Activated CD4-positive, alpha-beta T cell treated with anti-CD3 and anti-CD28 coated beads for 36 hours (primary cell): ENCODE results near the gene PRIM2. TPM values are rescaled to one million over a fixed set of nuclear protein-coding genes. Genes with fewer than 3 reads are reported as not detected.
"Not testable (repeated sequence)": the region's sequence is repeated elsewhere in the genome, so short reads cannot be mapped to it uniquely, and the experiment has no call there.

Source experiments
- ATAC-seq: fragments of 200-7000 bp; cut with Tn5 transposase; one replicate; pipeline ENCODE4 v1.10.0; 2021; ENCODE audit warnings: mild to moderate bottlenecking, moderate library complexity
- CTCF ChIA-PET: fragments of 350-600 bp; sonication (Branson Sonifier 250); formaldehyde crosslinking; loops from one replicate; lab custom pipeline; 2021; ENCODE audit warnings: antibody characterized with exemption; lab: Charles Lee
- POLR2A ChIA-PET: fragments of 350-600 bp; sonication (Branson Sonifier 250); formaldehyde crosslinking; loops from one replicate; lab custom pipeline; 2021; ENCODE audit warnings: antibody characterized with exemption, inconsistent platforms; lab: Charles Lee
- DNase-seq: peaks from one replicate; pipeline ENCODE4 v3.0.0-alpha.2; 2020
- H3K27ac Mint-ChIP-seq: one replicate; pipeline ENCODE4 v1.8.0; 2021; ENCODE audit warnings: mixed read lengths
- H3K27me3 Mint-ChIP-seq: one replicate; pipeline ENCODE4 v1.8.0; 2021; ENCODE audit warnings: mixed read lengths
- H3K36me3 Mint-ChIP-seq: one replicate; pipeline ENCODE4 v1.8.0; 2021; ENCODE audit warnings: low read depth, mixed read lengths
- H3K4me1 Mint-ChIP-seq: one replicate; pipeline ENCODE4 v1.8.0; 2021; ENCODE audit warnings: mixed read lengths
- H3K4me3 Mint-ChIP-seq: one replicate; pipeline ENCODE4 v1.8.0; 2021; ENCODE audit warnings: mild to moderate bottlenecking, moderate library complexity, mixed read lengths
- H3K9me3 Mint-ChIP-seq: one replicate; pipeline ENCODE4 v1.8.0; 2021; ENCODE audit warnings: low read depth, mixed read lengths
- intact Hi-C, 2 experiments: fragments of 100-400 bp; cut with DNase I in 1 of 2; cut with micrococcal nuclease in 1 of 2; formaldehyde crosslinking; loops; one replicate each; pipeline versions ENCODE4 v1.14.2 to v1.15.1; 2022 to 2024; cut with DNase I, micrococcal nuclease
- total RNA-seq, 2 experiments: library from RNA; stranded (reverse); gene quantifications; one replicate each; pipeline ENCODE4 v1.2.3, GENCODE V29; 2021

Gene PRIM2
- total RNA-seq, 2 experiments from 2014 or later, result 36.4 to 42.3 TPM

DNA sequence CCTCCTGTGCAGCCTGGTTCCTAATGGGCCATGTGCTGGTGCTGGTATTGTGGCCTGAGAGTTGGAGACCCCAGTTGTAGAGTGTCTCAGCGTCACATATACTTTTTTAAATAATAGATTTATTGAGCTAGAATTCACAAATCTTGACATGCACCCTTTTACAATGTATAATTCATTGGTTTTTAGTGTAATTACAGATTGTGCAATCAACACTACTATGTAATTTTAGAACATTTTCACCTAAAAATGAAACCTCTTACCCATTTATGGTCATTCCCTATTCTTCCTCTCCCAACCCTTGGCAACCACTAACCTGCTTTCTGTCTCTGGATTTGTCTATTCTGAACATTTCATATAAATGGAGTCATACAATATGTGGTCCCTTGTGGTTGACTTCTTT lies 10.6 kb downstream of the PRIM2 start:
- peaks cover 5% of the 10 kb centered on the region for H3K4me1 Mint-ChIP-seq
- H3K4me3 Mint-ChIP-seq, result no peak overlapping the region
- DNase-seq (no peak), ATAC-seq (no peak)
- H3K9me3 Mint-ChIP-seq, result peaks cover 19% of the 10 kb centered on the region
- H3K36me3 Mint-ChIP-seq, result peaks cover 69% of the 10 kb centered on the region
- H3K27me3 Mint-ChIP-seq, result no peaks in the 10 kb centered on the region
- ChIA-PET POLR2A (no interaction called here), CTCF (no interaction called here)
- intact Hi-C loops, result no loop called here
- H3K27ac Mint-ChIP-seq, result no peak overlapping the region

DNA sequence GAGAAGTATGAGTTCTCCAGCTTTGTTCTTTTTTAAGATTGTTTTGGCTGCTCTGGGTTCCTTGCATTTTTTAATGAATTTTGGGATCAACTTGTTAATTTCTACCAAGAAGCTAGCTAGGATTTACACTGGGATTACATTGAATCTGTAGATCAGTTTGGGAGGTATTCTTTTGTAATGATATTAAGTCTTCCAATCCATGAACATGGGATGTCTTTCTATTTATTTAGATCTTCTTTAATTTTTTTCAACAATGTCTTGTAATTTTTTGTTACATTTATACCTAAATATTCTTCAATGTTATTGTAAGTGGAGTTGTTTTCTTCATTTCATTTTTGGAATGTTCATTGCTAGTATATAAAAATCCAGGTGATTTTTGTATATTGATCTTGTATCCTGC lies 12.5 kb downstream of the PRIM2 start:
- peaks cover 5% of the 10 kb centered on the region for H3K4me1 Mint-ChIP-seq
- H3K27me3 Mint-ChIP-seq, result no peaks in the 10 kb centered on the region
- peaks cover 20% of the 10 kb centered on the region for H3K9me3 Mint-ChIP-seq
- no peak overlapping the region for H3K4me3 Mint-ChIP-seq
- no peak for DNase-seq
- H3K27ac Mint-ChIP-seq, result no peak overlapping the region
- intact Hi-C loops, result no loop called here
- ChIA-PET POLR2A (no interaction called here), CTCF (no interaction called here)
- no peak for ATAC-seq
- H3K36me3 Mint-ChIP-seq, result peaks cover 75% of the 10 kb centered on the region

DNA sequence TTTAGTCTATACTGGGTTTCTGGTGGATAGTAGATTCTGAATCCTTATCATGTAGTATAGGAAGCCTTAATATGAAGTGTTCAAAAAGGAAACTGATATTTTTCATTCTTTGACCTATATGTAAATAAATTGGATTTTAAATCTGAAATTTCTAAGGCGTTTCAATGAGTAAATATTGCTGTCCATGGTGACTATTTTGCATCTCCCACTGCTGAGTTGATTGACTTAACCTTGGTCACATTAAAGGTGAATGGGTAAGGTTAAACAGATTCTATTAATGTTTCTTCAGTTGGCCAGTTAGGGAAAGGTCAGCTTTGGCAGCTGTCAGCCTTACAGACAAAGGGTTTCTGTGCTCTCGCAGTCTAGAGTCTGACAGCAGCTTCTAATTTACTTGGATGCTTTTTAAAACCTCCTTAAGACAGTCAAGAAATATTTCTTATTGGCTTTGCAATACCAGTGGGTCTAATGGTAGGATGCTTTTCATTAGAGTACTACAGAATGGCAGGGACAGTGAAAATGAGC lies 24.8 kb downstream of the PRIM2 start:
- H3K27ac Mint-ChIP-seq, result no peak overlapping the region
- CTCF ChIA-PET, result no interaction called here
- DNase-seq, result no peak
- H3K36me3 Mint-ChIP-seq, result no peaks in the 10 kb centered on the region
- peaks cover 2% of the 10 kb centered on the region for H3K9me3 Mint-ChIP-seq
- H3K27me3 Mint-ChIP-seq, result no peaks in the 10 kb centered on the region
- H3K4me1 Mint-ChIP-seq, result no peaks in the 10 kb centered on the region
- no peak overlapping the region for H3K4me3 Mint-ChIP-seq
- no peak for ATAC-seq
- intact Hi-C loops, result no loop called here
- POLR2A ChIA-PET, result no interaction called here

DNA sequence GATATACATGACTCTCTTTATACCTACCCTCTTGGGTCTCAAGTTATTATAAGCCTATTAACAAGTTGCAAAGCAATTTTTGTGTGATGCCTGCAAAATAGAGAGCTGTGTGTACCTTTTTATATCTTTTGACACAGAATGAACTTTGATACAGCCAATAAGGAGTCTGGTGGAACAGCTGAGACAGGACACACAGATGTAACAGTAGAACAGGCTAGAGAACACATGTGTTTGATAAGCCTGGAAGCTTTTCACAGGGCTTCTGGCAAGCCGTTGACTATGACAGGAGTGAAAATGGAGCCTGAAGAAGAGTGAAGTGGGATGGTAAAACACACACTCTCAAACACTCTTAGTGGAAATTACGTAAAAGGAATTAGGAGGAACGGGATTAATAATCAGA lies 25.9 kb downstream of the PRIM2 start:
- H3K36me3 Mint-ChIP-seq, H3K4me3 Mint-ChIP-seq, H3K4me1 Mint-ChIP-seq, H3K9me3 Mint-ChIP-seq, POLR2A ChIA-PET, H3K27me3 Mint-ChIP-seq, CTCF ChIA-PET, DNase-seq, ATAC-seq, intact Hi-C loops, H3K27ac Mint-ChIP-seq: not testable (repeated sequence)

DNA sequence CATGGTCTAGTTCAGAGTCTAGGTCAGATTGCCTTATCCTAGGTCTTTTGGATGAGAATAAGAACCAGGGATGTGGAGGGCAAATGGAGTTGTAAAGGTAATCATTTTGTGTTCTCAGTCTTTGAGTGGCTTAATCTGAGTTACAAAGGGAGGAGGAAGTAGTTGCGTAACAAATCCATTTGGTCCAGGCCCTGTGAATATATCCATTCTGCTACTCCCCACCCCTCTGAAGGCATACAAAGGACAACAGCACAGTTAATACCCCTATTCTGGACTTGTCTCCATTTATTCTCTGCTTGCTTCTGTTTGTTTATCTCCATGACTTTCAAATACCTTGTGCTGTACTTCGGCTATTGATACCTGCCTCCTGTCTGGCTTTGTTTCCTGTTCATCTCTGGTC lies 29.3 kb downstream of the PRIM2 start:
- H3K4me3 Mint-ChIP-seq, H3K27ac Mint-ChIP-seq, H3K9me3 Mint-ChIP-seq, DNase-seq, H3K27me3 Mint-ChIP-seq, CTCF ChIA-PET, H3K36me3 Mint-ChIP-seq, POLR2A ChIA-PET, ATAC-seq, intact Hi-C loops: not testable (repeated sequence)
- H3K4me1 Mint-ChIP-seq, result peaks cover 15% of the 10 kb centered on the region

DNA sequence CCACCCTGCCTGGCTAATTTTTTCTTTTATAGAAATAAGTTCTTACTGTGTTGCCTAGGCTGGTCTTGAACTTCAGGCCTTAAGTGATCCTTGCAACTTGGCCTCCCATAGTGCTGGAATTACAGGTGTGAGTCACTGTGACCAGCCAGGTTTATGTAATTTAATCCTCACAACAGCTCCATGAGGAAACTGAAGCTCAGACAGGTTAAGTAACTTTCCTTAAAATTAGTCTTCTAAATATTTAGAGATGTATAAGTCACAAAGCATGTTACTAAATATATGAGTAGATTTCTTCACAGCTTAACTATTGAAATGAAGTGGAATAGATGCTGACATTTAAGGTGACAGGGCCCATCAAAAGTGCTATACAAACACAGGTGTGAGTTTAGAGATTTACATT lies 30.2 kb downstream of the PRIM2 start:
- H3K9me3 Mint-ChIP-seq, DNase-seq, H3K36me3 Mint-ChIP-seq, H3K27ac Mint-ChIP-seq, ATAC-seq, CTCF ChIA-PET, intact Hi-C loops, POLR2A ChIA-PET, H3K4me3 Mint-ChIP-seq, H3K27me3 Mint-ChIP-seq: not testable (repeated sequence)
- peaks cover 15% of the 10 kb centered on the region for H3K4me1 Mint-ChIP-seq

DNA sequence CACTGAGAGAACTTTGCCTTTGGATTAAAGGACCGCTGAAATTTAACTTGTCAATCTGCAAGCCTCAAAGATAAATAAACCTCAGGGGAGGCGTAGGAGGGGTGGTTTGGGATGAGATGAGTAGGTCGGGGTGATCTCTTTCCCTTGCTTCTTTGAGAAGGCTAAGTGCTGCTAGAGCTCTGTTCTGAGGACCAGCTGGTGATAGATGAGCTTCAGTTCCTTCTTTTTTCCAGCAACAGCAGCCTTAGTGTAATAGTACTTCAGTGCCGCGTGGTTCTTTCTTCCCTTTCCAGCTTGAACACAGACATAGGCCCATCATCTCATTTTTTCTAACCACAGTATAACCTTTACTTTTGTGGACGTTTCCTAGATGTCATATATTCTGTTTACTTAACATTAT lies 33.0 kb downstream of the PRIM2 start:
- DNase-seq, H3K36me3 Mint-ChIP-seq, intact Hi-C loops, H3K27ac Mint-ChIP-seq, H3K27me3 Mint-ChIP-seq, H3K4me3 Mint-ChIP-seq, POLR2A ChIA-PET, CTCF ChIA-PET, H3K9me3 Mint-ChIP-seq, ATAC-seq: not testable (repeated sequence)
- H3K4me1 Mint-ChIP-seq, result peaks cover 15% of the 10 kb centered on the region

DNA sequence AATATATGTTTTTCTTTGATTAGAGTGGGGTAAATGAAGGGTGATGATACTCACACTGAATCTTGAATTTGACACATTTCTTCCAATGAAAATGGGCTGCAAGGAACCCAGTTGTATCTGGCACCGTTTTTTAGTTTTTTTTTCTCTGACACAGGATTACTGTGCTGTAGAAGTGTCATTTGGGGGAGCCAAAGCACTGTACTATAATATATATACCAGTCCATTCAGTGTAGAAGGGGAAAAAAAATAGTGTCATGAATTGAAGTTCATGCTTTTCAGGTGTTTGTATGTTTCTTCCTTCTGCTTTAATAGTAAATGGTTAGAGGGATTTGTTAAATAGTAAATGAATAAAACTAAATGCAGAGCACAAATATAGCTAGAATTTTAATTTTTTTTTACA lies 35.2 kb downstream of the PRIM2 start:
- H3K9me3 Mint-ChIP-seq, POLR2A ChIA-PET, H3K27ac Mint-ChIP-seq, H3K27me3 Mint-ChIP-seq, ATAC-seq, CTCF ChIA-PET, H3K36me3 Mint-ChIP-seq, DNase-seq, intact Hi-C loops, H3K4me3 Mint-ChIP-seq: not testable (repeated sequence)
- H3K4me1 Mint-ChIP-seq, result peaks cover 19% of the 10 kb centered on the region

DNA sequence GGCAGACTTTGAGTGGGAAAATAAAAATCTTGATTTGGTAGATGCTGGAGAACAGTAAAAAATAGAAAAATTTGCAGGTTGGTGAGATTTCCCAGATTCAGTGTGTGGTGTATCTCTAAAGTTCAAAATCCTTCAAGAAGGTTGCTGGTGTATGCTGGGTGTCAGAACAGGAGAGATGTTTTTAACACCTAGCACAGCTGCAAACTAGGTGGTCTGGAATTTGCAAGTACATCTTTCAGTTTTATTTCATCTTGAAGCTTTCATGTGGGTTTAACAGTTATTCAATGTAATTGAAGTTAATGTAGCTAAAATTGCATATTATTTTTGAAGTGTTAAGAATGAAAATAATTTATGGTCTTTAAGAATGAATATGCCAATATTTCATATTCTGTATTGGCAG lies 40.9 kb downstream of the PRIM2 start:
- H3K27me3 Mint-ChIP-seq, DNase-seq, ATAC-seq, POLR2A ChIA-PET, H3K4me1 Mint-ChIP-seq, intact Hi-C loops, H3K4me3 Mint-ChIP-seq, H3K36me3 Mint-ChIP-seq, CTCF ChIA-PET, H3K9me3 Mint-ChIP-seq, H3K27ac Mint-ChIP-seq: not testable (repeated sequence)

DNA sequence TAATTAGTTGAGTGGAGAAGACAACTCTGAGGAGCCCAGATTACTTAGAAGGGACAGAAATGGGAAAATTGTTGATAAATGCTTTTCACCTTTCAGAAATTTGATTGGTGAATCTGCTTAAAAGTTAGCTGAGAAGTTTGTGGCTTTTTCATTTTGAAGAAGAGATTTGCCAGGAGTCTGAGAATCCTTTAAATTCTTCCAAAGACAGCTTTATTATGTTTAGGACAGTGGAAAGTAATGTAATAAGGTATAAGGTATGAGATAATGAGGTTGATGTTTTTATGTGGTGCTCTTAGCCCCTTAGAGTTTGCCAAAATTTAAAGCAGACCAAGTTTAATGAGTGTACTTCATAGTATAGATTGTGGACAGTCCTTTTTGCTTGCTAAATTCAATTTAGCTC lies 42.3 kb downstream of the PRIM2 start:
- H3K27ac Mint-ChIP-seq, intact Hi-C loops, DNase-seq, H3K4me3 Mint-ChIP-seq, ATAC-seq, H3K9me3 Mint-ChIP-seq, H3K27me3 Mint-ChIP-seq, POLR2A ChIA-PET, H3K4me1 Mint-ChIP-seq, H3K36me3 Mint-ChIP-seq, CTCF ChIA-PET: not testable (repeated sequence)

DNA sequence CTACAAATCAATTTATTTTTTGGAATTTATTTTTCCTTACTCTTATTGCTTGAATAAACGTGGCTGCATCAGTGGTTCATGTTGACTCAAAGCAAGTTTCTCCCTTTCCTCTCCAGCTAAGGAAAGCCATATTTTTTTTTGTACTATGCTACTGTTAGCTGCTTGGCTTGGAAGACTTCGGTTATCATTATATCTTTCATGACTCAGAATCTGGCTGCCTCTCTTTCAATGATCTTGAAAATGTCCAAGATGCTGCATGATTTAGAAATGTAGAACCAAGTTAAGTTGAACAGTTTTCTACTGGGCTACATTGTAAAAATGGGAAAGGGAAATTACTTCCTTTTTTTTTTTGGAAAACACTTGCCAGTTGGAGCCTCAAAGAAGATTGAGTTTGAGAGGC lies 44.9 kb downstream of the PRIM2 start:
- H3K36me3 Mint-ChIP-seq, H3K4me1 Mint-ChIP-seq, POLR2A ChIA-PET, H3K27ac Mint-ChIP-seq, CTCF ChIA-PET, ATAC-seq, intact Hi-C loops, H3K4me3 Mint-ChIP-seq, H3K27me3 Mint-ChIP-seq, DNase-seq, H3K9me3 Mint-ChIP-seq: not testable (repeated sequence)

DNA sequence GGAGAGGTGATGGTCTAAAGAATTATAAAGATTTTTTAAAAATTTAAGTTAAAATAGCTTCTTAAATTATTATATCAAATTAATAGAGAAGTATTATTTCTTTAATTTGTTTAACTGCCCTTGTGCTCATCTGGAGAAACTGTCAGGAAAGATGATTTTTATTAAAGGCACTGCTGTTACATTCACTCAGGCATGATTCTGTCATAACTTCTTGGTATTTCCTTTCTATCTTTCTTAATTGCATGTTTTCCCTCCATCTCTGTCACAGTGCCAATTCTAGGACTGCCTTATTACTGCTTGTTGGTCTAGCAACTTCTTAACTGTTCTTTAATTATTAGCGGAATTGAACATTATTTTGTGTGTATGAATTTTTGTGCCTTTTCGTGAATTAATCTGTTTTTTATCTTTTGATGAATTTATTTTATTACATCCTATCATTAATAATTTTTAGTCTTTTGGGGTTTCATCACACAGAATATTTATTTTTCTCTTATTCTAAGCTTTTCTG lies 47.7 kb downstream of the PRIM2 start:
- H3K36me3 Mint-ChIP-seq, intact Hi-C loops, H3K9me3 Mint-ChIP-seq, POLR2A ChIA-PET, CTCF ChIA-PET, H3K4me3 Mint-ChIP-seq, ATAC-seq, H3K27ac Mint-ChIP-seq, DNase-seq, H3K27me3 Mint-ChIP-seq: not testable (repeated sequence)
- H3K4me1 Mint-ChIP-seq, result peaks cover 13% of the 10 kb centered on the region
